AG09309 (cell line): ENCODE measurements around the gene SLC6A20.
"Not testable (repeated sequence)": the region's sequence is repeated elsewhere in the genome, so short reads cannot be mapped to it uniquely, and the experiment has no call there.

ENCODE experiments used
- DNase-seq: peaks from one replicate; pipeline ENCODE4 v3.0.0-alpha.2; 2010; ENCODE audit warnings: low read depth
- H3K4me3 ChIP-seq: 2 replicates; pipeline ENCODE4 v1.5.1; 2011; ENCODE audit warnings: mild to moderate bottlenecking, low read depth, low read length, moderate library complexity; ENCODE audit not compliant: control insufficient read depth
- CTCF ChIP-seq: IDR thresholded peaks from 2 replicates; pipeline ENCODE4 v1.5.1; 2011; ENCODE audit warnings: mild to moderate bottlenecking, low read depth, low read length, inconsistent platforms; ENCODE audit not compliant: insufficient read depth, control insufficient read depth; ENCODE audit errors: missing control alignments

SLC6A20 gene

DNA sequence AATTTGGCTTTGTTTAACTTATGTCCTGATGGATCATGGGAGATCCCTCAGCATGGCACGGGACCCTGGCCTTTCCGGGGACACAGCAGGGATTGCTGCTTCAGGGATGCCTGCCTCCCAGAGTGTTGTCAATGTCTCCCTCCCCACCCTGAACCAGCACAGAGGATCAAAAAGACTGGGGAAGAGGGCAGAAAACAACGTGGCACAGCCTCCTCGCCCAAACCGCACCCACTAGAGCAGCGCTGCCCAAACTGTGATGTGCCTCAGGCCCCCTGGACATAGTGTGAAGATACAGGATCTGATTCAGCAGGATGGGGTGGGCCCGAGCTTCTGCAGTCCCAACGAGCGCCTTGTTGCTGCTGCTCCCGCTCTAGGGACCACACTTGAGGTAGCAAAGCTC is 34.5 kb downstream of the SLC6A20 start:
- no peak for DNase-seq
- no peak for TF ChIP-seq CTCF
- no peak overlapping the region for H3K4me3 ChIP-seq

- H3K4me3 ChIP-seq: no peak overlapping the region
- TF ChIP-seq CTCF: peak; percentile 85
- peak; percentile 43 for DNase-seq
Measured at GRCh38 chr3:45760878-45761711, 35.2 kb downstream of the SLC6A20 start.

- DNase-seq: no peak
- TF ChIP-seq CTCF: no peak
- no peak overlapping the region for H3K4me3 ChIP-seq
Measured at GRCh38 chr3:45759851-45760250, 36.5 kb downstream of the SLC6A20 start.

DNA sequence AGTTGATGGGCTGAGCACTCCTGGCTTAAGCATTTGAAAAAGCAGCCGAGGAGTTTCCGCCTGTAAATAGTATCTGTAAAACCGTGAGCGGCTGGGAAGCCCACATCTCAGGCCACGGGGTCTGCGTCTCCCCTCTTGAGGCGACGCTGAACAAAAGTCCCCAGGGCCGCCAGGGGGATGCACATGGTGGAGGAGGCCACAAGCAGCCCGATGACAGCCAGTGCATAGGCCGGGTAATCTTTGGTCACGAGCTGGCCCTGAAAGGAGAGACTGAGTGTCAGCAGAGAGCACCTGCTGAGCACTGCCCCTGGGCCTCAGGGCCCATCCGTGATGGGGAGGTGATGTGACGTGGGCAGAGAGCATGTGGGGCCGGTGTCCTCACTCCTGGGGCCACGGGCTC is 37.5 kb downstream of the SLC6A20 start:
- no peak overlapping the region for H3K4me3 ChIP-seq
- DNase-seq: no peak
- TF ChIP-seq CTCF: no peak

- DNase-seq, H3K4me3 ChIP-seq: not testable (repeated sequence)
Measured at GRCh38 chr3:45757141-45757540, 39.2 kb downstream of the SLC6A20 start.

- no peak overlapping the region for H3K4me3 ChIP-seq
- no peak for DNase-seq
- no peak for TF ChIP-seq CTCF
Measured at GRCh38 chr3:45756055-45756454, 40.3 kb downstream of the SLC6A20 start.

- no peak for DNase-seq
- TF ChIP-seq CTCF: no peak
- H3K4me3 ChIP-seq: no peak overlapping the region
Measured at GRCh38 chr3:45754461-45754860, 41.9 kb downstream of the SLC6A20 start.
